Fibroblast of mammary gland (primary cell): ENCODE results near the gene TCIRG1.
"Not testable (repeated sequence)": the region's sequence is repeated elsewhere in the genome, so short reads cannot be mapped to it uniquely, and the experiment has no call there.

Experiments used
- DNase-seq: peaks from one replicate; pipeline ENCODE4 v3.0.0-alpha.2; 2010; ENCODE audit warnings: low read depth
- H3K4me3 ChIP-seq: 2 replicates; pipeline ENCODE4 v1.5.1; 2011; ENCODE audit warnings: low read depth, mild to moderate bottlenecking, low read length, moderate library complexity; ENCODE audit not compliant: control insufficient read depth
- CTCF ChIP-seq: conservative IDR thresholded peaks from 2 replicates; pipeline ENCODE4 v1.5.1; 2011; ENCODE audit warnings: low read depth, low read length, inconsistent platforms; ENCODE audit not compliant: control insufficient read depth, insufficient read depth

The TCIRG1 gene

DNA sequence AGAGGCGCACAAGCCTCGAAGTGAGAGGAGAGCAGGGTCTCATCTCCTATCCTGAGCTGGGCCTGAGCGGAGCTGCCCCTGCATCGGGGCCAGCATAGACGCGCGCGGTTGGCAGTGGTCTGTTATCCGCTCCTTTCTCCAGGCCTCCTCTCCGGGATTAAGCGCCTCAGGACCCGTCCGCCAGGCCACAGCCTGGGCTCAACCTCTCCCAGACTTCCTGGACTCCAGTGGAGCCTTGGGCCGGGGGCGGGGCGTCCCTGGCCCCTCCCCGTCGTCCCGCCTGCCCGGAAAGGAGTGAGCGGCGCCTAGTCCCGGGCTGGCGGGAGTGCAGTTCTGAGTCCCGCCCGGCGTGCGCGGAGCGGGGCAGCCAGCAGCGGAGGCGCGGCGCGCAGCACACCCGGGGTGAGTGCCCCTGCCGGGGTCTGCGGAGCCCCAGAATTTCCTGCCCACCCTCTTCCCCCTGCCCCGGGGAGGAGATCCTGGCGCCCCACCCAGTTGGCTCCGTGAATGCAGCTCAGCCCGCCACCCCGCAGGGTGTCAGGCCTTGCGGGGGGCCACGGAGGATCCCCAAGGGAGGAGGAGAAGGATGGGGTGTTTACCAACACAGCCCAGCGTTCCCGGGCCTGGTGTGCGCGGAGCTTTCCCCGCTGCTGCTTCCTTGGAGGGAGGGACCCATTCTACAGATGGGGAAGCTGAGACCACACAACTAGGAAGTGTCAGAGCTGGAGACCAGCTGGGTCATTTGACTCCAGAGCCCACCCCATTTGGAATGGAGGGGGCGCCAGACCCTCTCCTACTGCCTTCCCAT is at the start of gene TCIRG1:
Gene TCIRG1 (plus strand): TSS at position 308 of the 808 bp plus-strand sequence. CDS start 2,247 bp downstream, outside the sequence.
- no peak for TF ChIP-seq CTCF

DNA sequence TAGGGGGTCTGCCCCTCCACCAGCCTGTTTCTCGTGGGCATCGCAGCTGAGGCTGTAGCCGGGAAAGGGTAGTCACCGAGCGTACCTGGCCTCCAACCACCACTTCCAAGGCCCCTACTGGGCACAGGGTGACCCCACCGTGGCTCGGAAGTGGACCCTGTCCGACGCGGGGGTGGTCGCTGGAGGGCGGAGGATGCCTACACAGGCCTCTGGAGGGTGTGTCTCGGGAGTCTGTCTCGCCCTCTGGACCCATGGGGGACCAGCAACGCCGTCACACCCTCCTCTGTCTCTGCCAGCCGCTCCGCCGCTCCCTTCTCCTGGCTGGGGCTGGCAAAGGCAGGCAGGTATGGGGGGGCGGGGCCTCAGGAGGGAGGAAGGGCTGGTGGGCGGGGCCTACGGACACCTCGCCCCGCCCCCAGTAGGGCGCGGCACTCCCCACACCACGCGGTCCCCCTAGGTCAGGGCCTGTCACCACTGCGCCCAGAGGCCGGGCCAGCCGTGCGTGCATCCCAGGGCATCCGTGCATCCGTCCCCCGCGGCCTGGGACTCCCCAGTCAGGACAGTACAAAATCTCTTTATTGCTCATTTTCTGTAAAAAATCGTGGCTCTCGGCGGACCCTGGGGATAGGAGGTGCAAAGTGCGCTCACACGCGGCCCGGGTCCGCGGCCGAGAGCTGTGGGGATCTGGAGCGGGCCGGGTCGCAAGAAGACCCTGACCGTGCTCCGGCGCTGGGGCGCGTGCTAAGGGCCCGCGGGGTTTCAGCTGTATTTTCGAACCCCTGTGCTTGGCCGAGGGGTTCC is 48.1 kb upstream of the TCIRG1 start:
- H3K4me3 ChIP-seq, DNase-seq: not testable (repeated sequence)

More for the DNA sequence above, at the start of gene TCIRG1:
- peak; percentile 80 for DNase-seq
- H3K4me3 ChIP-seq: peak within 1 kb of the TSS; percentile 76

GRCh38 chr11:67991347-67992121 is 47.3 kb upstream of the TCIRG1 start:
- not testable (repeated sequence) for DNase-seq, H3K4me3 ChIP-seq

DNA sequence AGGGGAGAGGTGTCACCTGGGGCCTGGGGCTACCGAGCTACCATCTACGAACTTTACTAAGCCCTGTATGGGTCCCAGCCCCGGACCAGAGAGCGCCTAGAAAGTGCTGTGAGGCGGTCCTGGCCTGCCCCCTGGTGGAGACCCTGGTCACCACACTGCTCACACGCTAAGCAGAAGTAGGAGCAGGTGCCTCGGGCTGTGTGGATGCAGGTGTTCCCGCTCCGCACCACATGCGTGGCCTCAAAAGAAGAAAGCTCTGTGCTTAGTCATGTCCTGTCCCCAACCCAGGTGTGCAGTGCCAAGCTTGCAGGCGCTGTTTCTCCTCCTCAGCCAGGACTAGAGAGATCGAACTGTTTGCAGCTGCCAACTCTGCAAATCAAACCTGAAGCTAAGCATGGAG is 45.0 kb upstream of the TCIRG1 start:
- H3K4me3 ChIP-seq, DNase-seq: not testable (repeated sequence)
- TF ChIP-seq CTCF: peak; percentile 43

- H3K4me3 ChIP-seq, DNase-seq: not testable (repeated sequence)
These were observed 44.4 kb upstream of the TCIRG1 start for GRCh38 chr11:67994387-67994786.

GRCh38 chr11:67995129-67995528 is 43.7 kb upstream of the TCIRG1 start:
- not testable (repeated sequence) for H3K4me3 ChIP-seq, DNase-seq

DNA sequence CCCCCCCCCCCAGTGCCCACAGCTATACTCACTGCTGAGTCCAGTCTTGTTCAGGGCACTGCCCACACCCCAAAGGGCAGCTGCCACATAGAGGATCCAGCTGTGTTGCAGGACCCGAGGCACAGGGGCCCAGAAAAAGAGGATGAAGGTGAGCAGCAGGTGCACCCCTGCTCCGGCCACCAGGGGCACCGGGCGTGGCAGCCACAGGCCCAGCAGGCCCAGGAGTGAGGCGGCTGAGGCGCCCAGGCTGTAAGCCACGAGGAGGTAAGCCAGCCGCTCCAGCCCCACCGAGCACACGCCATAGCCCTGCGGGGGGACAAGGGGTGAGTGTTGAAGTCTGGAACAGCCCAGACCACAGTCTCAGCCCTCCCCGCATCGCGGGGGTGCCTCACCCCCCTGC is 43.2 kb upstream of the TCIRG1 start:
- H3K4me3 ChIP-seq, DNase-seq: not testable (repeated sequence)

GRCh38 chr11:67996051-67996450 is 42.8 kb upstream of the TCIRG1 start:
- no peak for DNase-seq
- no peak overlapping the region for H3K4me3 ChIP-seq
- no peak for TF ChIP-seq CTCF

DNA sequence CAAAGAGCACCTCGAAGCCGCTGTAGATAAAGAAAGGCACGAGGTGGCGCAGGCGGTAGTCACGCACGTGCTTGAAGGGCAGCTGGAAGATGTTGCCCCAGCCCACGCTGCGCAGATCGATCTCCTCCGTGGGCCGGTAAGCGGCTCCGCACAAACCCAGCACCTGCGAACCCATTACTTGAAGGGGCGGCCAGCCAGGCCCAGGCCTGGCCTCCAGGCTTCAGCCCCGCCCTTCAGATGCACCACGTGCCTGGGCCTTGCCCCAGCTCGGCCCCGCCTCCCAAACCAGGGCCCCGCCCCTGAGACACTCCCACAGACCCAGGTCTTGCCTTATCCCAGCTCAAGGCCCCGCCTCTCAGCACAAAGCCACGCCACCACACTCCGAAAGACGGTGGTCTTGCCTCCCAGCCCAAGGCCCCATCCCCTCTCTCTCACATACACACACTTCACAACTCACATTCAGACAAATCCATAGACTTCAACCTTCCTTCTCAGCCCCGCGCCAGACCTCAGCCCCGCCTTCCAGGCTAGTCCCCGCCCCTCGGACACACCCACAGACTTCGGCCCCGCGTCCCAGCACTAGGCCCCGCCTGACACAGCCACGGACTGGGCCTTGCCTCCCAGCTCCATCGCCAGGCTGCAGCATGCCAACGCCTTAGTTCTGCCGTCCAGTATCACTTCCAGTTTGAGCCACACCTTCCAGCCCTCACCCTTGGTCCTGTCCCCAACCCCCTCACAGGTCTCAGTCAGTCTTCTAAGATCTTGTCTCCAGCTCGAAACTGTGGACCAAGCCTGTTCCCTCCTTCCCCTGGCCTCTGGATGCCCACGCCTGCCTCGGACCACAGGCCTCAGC is 42.0 kb upstream of the TCIRG1 start:
- no peak for TF ChIP-seq CTCF
- no peak overlapping the region for H3K4me3 ChIP-seq
- DNase-seq: peak; percentile 17
